Breast epithelium (tissue), 4 donors: ENCODE data around the gene DNAI1. TPM values are rescaled to one million over a fixed set of nuclear protein-coding genes. Genes with fewer than 3 reads are reported as not detected.

Experiments used
- DNase-seq, 2 donors: peaks; one replicate each; pipeline ENCODE4 v3.0.0-alpha.2; 2019; ENCODE audit warnings: low spot score in 2 of 2
- H3K27ac ChIP-seq, 2 donors: fragments of 200-600 bp; sonication (generic) in 1 of 2; one replicate each; pipeline ENCODE4 v1.5.1; 2016 to 2019; ENCODE audit warnings: mild to moderate bottlenecking in 1 of 2
- H3K27me3 ChIP-seq, 2 donors: fragments of 200-600 bp; sonication (generic) in 1 of 2; one replicate each; pipeline versions ENCODE4 v1.5.1 to v1.6.0; 2017 to 2019; ENCODE audit warnings: control low read depth in 1 of 2, mild to moderate bottlenecking in 1 of 2
- H3K36me3 ChIP-seq: fragments of 200-600 bp; one replicate; pipeline ENCODE4 v1.5.1; 2019
- H3K4me1 ChIP-seq, 2 donors: fragments of 200-600 bp; sonication (generic); one replicate each; pipeline ENCODE4 v1.5.1; 2016 to 2019; ENCODE audit warnings: control low read depth in 1 of 2
- H3K4me3 ChIP-seq, 3 donors: fragments of 200-600 bp; sonication (generic); 1 replicate in 2 of 3; 2 replicates in 1 of 3; pipeline ENCODE4 v1.5.1; 2016 to 2019; ENCODE audit warnings: mild to moderate bottlenecking in 3 of 3, moderate library complexity in 2 of 3
- H3K9me3 ChIP-seq, 2 donors: fragments of 200-600 bp; sonication (generic) in 1 of 2; one replicate each; pipeline ENCODE4 v1.5.1; 2016 to 2019; ENCODE audit warnings: control low read depth in 1 of 2
- POLR2A ChIP-seq: fragments of 450-650 bp; IDR thresholded peaks from one replicate; pipeline ENCODE4 v1.6.1; 2016; ENCODE audit warnings: antibody characterized with exemption, mild to moderate bottlenecking, moderate library complexity
- POLR2AphosphoS5 ChIP-seq, 3 donors: sonication (generic); formaldehyde crosslinking; IDR thresholded peaks; one replicate each; pipeline ENCODE4 v1.6.1; 2017; ENCODE audit warnings: antibody characterized with exemption in 3 of 3
- intact Hi-C: fragments of 100-400 bp; cut with DNase I; formaldehyde crosslinking; loops from one replicate; pipeline ENCODE4 v1.15.1; 2023; ENCODE audit warnings: low total_unique reads
- total RNA-seq, 3 donors: library from RNA; depleted of rRNA; stranded (reverse); fragments of >200 nt; gene quantifications; one replicate each; pipeline ENCODE4 v1.1.0, GENCODE V29; 2016
- TF ChIP-seq, protein P1 (sequence below), 3 donors: fragments of 450-650 bp; IDR thresholded peaks; one replicate each; pipeline ENCODE4 v1.5.1; 2016 to 2017; ENCODE audit warnings: antibody characterized with exemption in 3 of 3, mild to moderate bottlenecking in 3 of 3, moderate library complexity in 3 of 3

The DNAI1 gene
- total RNA-seq, 3 donors from 2014 or later, result 1.6 to 3.2 TPM; not detected in 1

- intact Hi-C loops, result no loop called here
- Histone ChIP-seq H3K27ac (no peak overlapping the region), H3K9me3 (no peaks in the 10 kb centered on the region), H3K36me3 (no peaks in the 10 kb centered on the region), H3K4me1 (no peaks in the 10 kb centered on the region), H3K4me3 (no peak overlapping the region), H3K27me3 (no peaks in the 10 kb centered on the region)
- TF ChIP-seq POLR2A (no peak), POLR2AphosphoS5 (IDR thresholded peaks at IDR 0.05) (no peak)
- TF ChIP-seq, protein P1, sequence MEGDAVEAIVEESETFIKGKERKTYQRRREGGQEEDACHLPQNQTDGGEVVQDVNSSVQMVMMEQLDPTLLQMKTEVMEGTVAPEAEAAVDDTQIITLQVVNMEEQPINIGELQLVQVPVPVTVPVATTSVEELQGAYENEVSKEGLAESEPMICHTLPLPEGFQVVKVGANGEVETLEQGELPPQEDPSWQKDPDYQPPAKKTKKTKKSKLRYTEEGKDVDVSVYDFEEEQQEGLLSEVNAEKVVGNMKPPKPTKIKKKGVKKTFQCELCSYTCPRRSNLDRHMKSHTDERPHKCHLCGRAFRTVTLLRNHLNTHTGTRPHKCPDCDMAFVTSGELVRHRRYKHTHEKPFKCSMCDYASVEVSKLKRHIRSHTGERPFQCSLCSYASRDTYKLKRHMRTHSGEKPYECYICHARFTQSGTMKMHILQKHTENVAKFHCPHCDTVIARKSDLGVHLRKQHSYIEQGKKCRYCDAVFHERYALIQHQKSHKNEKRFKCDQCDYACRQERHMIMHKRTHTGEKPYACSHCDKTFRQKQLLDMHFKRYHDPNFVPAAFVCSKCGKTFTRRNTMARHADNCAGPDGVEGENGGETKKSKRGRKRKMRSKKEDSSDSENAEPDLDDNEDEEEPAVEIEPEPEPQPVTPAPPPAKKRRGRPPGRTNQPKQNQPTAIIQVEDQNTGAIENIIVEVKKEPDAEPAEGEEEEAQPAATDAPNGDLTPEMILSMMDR (IDR thresholded peaks at IDR 0.05), result no peak
- DNase-seq, result no peak
Measured at GRCh38 chr9:34517185-34517584, 58.6 kb downstream of the DNAI1 start.

DNA sequence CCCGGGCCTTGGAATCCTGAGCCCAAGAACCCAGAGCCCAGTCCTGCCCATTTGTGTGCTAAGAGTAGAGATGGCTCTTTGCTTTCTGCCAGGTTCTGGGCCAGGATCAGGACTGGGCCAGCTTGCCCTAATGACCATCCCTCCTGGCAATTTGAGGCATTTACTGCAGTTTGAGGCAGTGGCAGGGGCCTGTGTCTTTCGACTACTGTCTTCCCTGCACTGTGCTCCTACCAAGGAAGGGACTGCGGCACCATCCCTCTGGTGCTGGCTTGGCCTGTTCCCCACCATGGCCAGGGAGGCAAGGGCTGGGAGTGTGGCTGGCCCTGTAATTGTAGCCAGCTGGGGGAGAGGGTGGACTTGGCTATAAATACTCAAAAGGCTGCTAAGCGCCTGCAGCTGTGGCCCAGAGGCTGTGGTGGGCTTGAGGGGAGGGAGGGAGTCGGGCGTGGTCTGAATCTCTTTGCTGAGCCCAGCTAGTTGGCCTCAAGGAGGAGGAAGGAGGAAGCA lies 59.6 kb downstream of the DNAI1 start:
- H3K27ac ChIP-seq, result no peak overlapping the region
- no peak for DNase-seq
- intact Hi-C loops, result no loop called here

GRCh38 chr9:34518896-34519295 lies 60.3 kb downstream of the DNAI1 start:
- intact Hi-C loops, result no loop called here
- Histone ChIP-seq H3K27me3 (no peaks in the 10 kb centered on the region), H3K4me3 (no peak overlapping the region), H3K9me3 (no peaks in the 10 kb centered on the region), H3K27ac (no peak overlapping the region), H3K36me3 (no peaks in the 10 kb centered on the region), H3K4me1 (no peaks in the 10 kb centered on the region)
- DNase-seq, result no peak
- TF ChIP-seq POLR2AphosphoS5 (IDR thresholded peaks at IDR 0.05) (no peak), POLR2A (no peak)
- TF ChIP-seq, protein P1 (IDR thresholded peaks at IDR 0.05), result no peak

More for the DNA sequence above, 59.6 kb downstream of the DNAI1 start:
- Histone ChIP-seq H3K4me1 (no peaks in the 10 kb centered on the region), H3K27me3 (no peaks in the 10 kb centered on the region), H3K36me3 (no peaks in the 10 kb centered on the region), H3K9me3 (no peaks in the 10 kb centered on the region), H3K4me3 (no peak overlapping the region)
- TF ChIP-seq, protein P1 (IDR thresholded peaks at IDR 0.05), result no peak
- TF ChIP-seq POLR2AphosphoS5 (IDR thresholded peaks at IDR 0.05) (no peak), POLR2A (no peak)

DNA sequence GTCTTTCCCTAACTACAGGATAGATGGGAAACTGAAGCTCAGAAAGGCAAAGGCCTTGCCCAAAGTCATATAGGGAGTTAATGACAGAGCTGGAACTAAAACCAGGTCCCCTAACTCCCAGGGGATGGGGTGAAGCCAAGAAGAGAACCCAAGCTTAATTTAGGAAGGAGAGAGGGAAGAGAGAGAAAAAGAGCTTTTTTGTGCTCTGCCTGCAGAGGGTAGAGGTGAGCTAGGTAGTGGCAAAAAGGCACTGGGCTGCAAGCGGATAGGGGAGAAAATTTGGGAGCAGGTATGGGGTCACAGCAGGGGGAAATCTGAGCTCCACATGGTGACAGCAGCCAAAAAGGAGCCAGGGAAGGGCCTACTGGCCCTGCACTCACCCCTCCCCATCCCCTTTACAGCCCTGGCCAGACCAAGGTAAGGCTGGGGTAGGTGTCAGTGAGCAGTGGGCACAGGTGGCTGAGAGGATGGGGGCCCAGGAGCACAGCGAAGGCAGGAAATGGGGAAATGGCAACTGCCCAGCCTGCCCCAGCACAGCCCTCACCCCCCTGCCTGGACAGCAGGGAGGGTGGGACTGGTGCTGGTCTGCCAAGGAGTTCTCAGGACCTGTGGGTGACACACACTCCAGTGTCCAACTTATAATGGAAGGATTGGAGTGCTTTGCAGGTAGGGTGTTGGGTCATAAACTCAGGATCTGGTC lies 60.9 kb downstream of the DNAI1 start:
- no peaks in the 10 kb centered on the region for H3K9me3 ChIP-seq
- H3K4me3 ChIP-seq, result no peak overlapping the region
- intact Hi-C loops, result no loop called here
- no peaks in the 10 kb centered on the region for H3K36me3 ChIP-seq
- H3K27me3 ChIP-seq, result no peaks in the 10 kb centered on the region
- no peaks in the 10 kb centered on the region for H3K4me1 ChIP-seq
- H3K27ac ChIP-seq, result no peak overlapping the region
- TF ChIP-seq POLR2AphosphoS5 (IDR thresholded peaks at IDR 0.05), result no peak
- no peak for DNase-seq

DNA sequence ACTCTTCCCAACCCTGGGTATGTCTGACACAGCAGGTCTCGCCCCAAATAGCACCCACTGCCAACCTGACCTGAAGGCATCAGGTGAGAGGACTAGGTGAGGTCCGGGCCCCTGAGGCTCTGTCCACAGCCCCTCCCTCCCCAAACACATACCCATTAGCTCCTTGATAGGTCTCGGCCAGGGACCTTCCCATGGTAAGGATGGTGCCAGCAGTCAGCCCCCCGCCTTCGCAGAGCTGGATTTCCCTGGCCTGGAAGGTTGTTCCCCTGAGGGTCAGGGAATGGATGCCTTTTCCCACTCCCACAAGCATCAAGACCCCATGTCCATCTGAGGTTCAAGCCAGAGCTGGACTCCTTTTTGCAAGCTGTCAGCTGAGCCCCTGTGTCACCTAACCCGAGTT lies 61.5 kb downstream of the DNAI1 start:
- H3K9me3 ChIP-seq, result no peaks in the 10 kb centered on the region
- TF ChIP-seq POLR2A, result no peak
- TF ChIP-seq, protein P1 (IDR thresholded peaks at IDR 0.05), result no peak
- no peak for TF ChIP-seq POLR2AphosphoS5 (IDR thresholded peaks at IDR 0.05)
- no peak overlapping the region for H3K4me3 ChIP-seq
- no peaks in the 10 kb centered on the region for H3K36me3 ChIP-seq
- no peak for DNase-seq
- no peak overlapping the region for H3K27ac ChIP-seq
- H3K4me1 ChIP-seq, result no peaks in the 10 kb centered on the region
- intact Hi-C loops, result no loop called here
- H3K27me3 ChIP-seq, result no peaks in the 10 kb centered on the region
